Hypothalamus (tissue), 51 donors: ENCODE measurements around the gene ADRB1.

ENCODE experiments used
- DNase-seq, 51 donors: peaks; one replicate each; lab custom pipeline; 2025; lab: John Stamatoyannopoulos, UW

The ADRB1 gene

GRCh38 chr10:114051714-114052113 lies 8.0 kb downstream of the ADRB1 start:
- DNase-seq, result no peak

GRCh38 chr10:114052255-114052654 lies 8.6 kb downstream of the ADRB1 start:
- no peak for DNase-seq

- no peak for DNase-seq
These were observed 10.3 kb downstream of the ADRB1 start for GRCh38 chr10:114053946-114054345.

- DNase-seq, result no peak
These were observed 14.2 kb downstream of the ADRB1 start for GRCh38 chr10:114057855-114058254.

- DNase-seq, result no peak
These were observed 14.6 kb downstream of the ADRB1 start for GRCh38 chr10:114058297-114058696.

GRCh38 chr10:114059561-114059960 lies 15.9 kb downstream of the ADRB1 start:
- DNase-seq, result no peak

- no peak for DNase-seq
These were observed 16.8 kb downstream of the ADRB1 start for GRCh38 chr10:114060456-114060855.

- DNase-seq, result no peak
These were observed 17.5 kb downstream of the ADRB1 start for GRCh38 chr10:114061148-114061547.

- DNase-seq, result no peak
These were observed 18.1 kb downstream of the ADRB1 start for GRCh38 chr10:114061789-114062188.

GRCh38 chr10:114064151-114065048 lies 20.7 kb downstream of the ADRB1 start:
- DNase-seq, result peak in 2 of 51 donors; percentile 11 to 12

GRCh38 chr10:114065049-114065435 lies 21.4 kb downstream of the ADRB1 start:
- no peak for DNase-seq

GRCh38 chr10:114068054-114068707 lies 24.5 kb downstream of the ADRB1 start:
- DNase-seq, result peak in 3 of 51 donors; percentile 8 to 17 (median 14)

GRCh38 chr10:114070710-114071109 lies 27.0 kb downstream of the ADRB1 start:
- no peak for DNase-seq

GRCh38 chr10:114071178-114071577 lies 27.5 kb downstream of the ADRB1 start:
- no peak for DNase-seq

GRCh38 chr10:114073395-114074186 lies 29.9 kb downstream of the ADRB1 start:
- no peak for DNase-seq

- no peak for DNase-seq
These were observed 31.4 kb downstream of the ADRB1 start for GRCh38 chr10:114075093-114075492.

- DNase-seq, result no peak
These were observed 33.7 kb downstream of the ADRB1 start for GRCh38 chr10:114077347-114077746.

- no peak for DNase-seq
These were observed 34.2 kb downstream of the ADRB1 start for GRCh38 chr10:114077815-114078219.

GRCh38 chr10:114078346-114078745 lies 34.7 kb downstream of the ADRB1 start:
- DNase-seq, result no peak

- DNase-seq, result no peak
These were observed 35.8 kb downstream of the ADRB1 start for GRCh38 chr10:114079421-114079820.

- no peak for DNase-seq
These were observed 38.4 kb downstream of the ADRB1 start for GRCh38 chr10:114081911-114082583.
